Spleen (tissue), 7 donors: Measurements from ENCODE around the gene BEX1.

Experiments used
- POLR2A ChIP-seq, 3 donors: fragments of 450-650 bp; IDR thresholded peaks; one replicate each; pipeline ENCODE4 v1.5.1; 2017; ENCODE audit warnings: antibody characterized with exemption in 3 of 3, mild to moderate bottlenecking in 1 of 3
- TF ChIP-seq, protein P1 (sequence below), 11 experiments: fragments of 200-600 bp in 7 of 11; fragments of 450-650 bp in 4 of 11; sonication (generic) in 4 of 11; IDR thresholded peaks in 8 of 11; conservative IDR thresholded peaks in 3 of 11; 1 replicate in 7 of 11; 2 replicates in 4 of 11; pipeline versions ENCODE4 v1.4.0 to v1.8.0; 2016 to 2021; ENCODE audit warnings: antibody characterized with exemption in 11 of 11, inconsistent platforms in 4 of 11, mild to moderate bottlenecking in 1 of 11
- donor health status: DM: no; HTN: no; CAD: no; lungs with moderate emphysema.
- donor health status: DM: no; HTN: no; CAD: no.
- donor health status: DM: no; HTN: no; CAD: no.

DNA sequence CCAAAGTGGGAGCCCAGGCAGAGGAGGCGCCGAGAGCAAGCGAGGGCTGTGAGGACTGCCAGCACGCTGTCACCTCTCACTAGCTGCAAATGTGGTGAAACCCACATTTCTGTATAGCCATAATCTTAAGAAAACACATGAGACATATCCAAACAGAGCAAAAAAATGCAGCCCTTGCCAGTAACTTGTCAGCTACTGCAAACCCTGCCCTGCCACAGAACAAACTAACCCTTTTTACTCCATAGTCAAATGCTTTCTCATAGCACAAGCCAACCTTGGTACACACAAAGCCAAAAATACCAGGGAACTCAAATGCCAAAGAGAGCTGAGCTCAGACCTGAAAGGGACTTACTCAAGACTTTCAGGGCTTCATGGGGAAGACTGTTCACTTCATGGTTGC is 43.9 kb upstream of the BEX1 start:
- TF ChIP-seq, protein P1, sequence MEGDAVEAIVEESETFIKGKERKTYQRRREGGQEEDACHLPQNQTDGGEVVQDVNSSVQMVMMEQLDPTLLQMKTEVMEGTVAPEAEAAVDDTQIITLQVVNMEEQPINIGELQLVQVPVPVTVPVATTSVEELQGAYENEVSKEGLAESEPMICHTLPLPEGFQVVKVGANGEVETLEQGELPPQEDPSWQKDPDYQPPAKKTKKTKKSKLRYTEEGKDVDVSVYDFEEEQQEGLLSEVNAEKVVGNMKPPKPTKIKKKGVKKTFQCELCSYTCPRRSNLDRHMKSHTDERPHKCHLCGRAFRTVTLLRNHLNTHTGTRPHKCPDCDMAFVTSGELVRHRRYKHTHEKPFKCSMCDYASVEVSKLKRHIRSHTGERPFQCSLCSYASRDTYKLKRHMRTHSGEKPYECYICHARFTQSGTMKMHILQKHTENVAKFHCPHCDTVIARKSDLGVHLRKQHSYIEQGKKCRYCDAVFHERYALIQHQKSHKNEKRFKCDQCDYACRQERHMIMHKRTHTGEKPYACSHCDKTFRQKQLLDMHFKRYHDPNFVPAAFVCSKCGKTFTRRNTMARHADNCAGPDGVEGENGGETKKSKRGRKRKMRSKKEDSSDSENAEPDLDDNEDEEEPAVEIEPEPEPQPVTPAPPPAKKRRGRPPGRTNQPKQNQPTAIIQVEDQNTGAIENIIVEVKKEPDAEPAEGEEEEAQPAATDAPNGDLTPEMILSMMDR (IDR thresholded peaks at IDR 0.05 in 8 of 11, conservative IDR thresholded peaks at IDR 0.05 in 3 of 11): no peak
- TF ChIP-seq POLR2A (IDR thresholded peaks at IDR 0.05): no peak
